Activated naive CD4-positive, alpha-beta T cell treated with Interleukin-2 at 50 U/mL for 16 hours (primary cell): Measurements from ENCODE around the gene RBM4.

Source experiments
- DNase-seq: peaks from one replicate; pipeline ENCODE4 v3.0.0-alpha.2; 2020

Gene RBM4

GRCh38 chr11:66691311-66691980, 52.9 kb downstream of the RBM4 start:
- DNase-seq: no peak

GRCh38 chr11:66692446-66692845, 53.9 kb downstream of the RBM4 start:
- DNase-seq: no peak

GRCh38 chr11:66692871-66693331, 54.4 kb downstream of the RBM4 start:
- DNase-seq: no peak

- DNase-seq: no peak
These were observed 55.0 kb downstream of the RBM4 start for GRCh38 chr11:66693356-66694055.

GRCh38 chr11:66694056-66694410, 55.5 kb downstream of the RBM4 start:
- DNase-seq: no peak

- DNase-seq: peak; percentile 84
These were observed 56.3 kb downstream of the RBM4 start for GRCh38 chr11:66694732-66695207.
